K562 (cell line): ENCODE results near the gene LLGL1. TPM values are rescaled to one million over a fixed set of nuclear protein-coding genes. Genes with fewer than 3 reads are reported as not detected.
A peak's percentile ranks its signal among the peaks of the same experiment; 100 is the strongest.

ENCODE experiments used
- FIP1L1 ChIP-seq: fragments of 200-400 bp; formaldehyde crosslinking; IDR thresholded peaks from 2 replicates; pipeline ENCODE4 v1.6.1; 2018; ENCODE audit warnings: mild to moderate bottlenecking, low read depth, low read length; ENCODE audit not compliant: poor library complexity, severe bottlenecking
- POLR2G ChIP-seq: fragments of 200-400 bp; formaldehyde crosslinking; IDR thresholded peaks from 2 replicates; pipeline ENCODE4 v1.6.1; 2017; ENCODE audit warnings: low read depth, mild to moderate bottlenecking, antibody characterized with exemption, low read length, moderate library complexity
- PRMT5 ChIP-seq: sonication (generic); formaldehyde crosslinking; IDR thresholded peaks from 2 replicates; pipeline ENCODE4 v1.5.0; 2020; ENCODE audit warnings: missing genetic modification reagents
- ZNF165 ChIP-seq: fragments of 250-450 bp; sonication (Bioruptor Pico); IDR thresholded peaks from 2 replicates; pipeline ENCODE4 v1.4.0; 2020; ENCODE audit warnings: borderline replicate concordance
- ZNF316 ChIP-seq: fragments of 450-650 bp; IDR thresholded peaks from 2 replicates; pipeline ENCODE4 v1.6.1; 2016
- polyA plus RNA-seq, 8 experiments: library from polyadenylated mRNA; depleted of rRNA in 4 of 8; stranded (reverse) in 5 of 8; unstranded in 3 of 8; fragments of >200 nt; fragmentation: Nextera tagmentation in 2 of 8; fragmentation: Illumina TruSeq in 1 of 8; extraction: Ambion mirVana in 2 of 8; extraction: Trizol in 1 of 8; gene quantifications; 2 replicates each; pipeline versions ENCODE4 v1.2.1 to v1.2.3, GENCODE V29; 2011 to 2014; ENCODE audit warnings: inconsistent platforms in 1 of 8, missing spikeins in 1 of 8
- total RNA-seq, 7 experiments: library from RNA; depleted of rRNA in 6 of 7; stranded (reverse); fragments of >200 nt in 6 of 7; fragmentation: Illumina TruSeq in 2 of 7; extraction: Trizol in 2 of 7; gene quantifications; 2 replicates each; pipeline versions ENCODE4 v1.2.1 to v1.2.3, GENCODE V29; 2011 to 2021; ENCODE audit warnings: low replicate concordance in 1 of 7
- TF ChIP-seq, protein P1 (sequence below): sonication (generic); formaldehyde crosslinking; IDR thresholded peaks from 2 replicates; pipeline ENCODE4 v1.8.0; 2022; ENCODE audit warnings: missing genetic modification reagents, mild to moderate bottlenecking, moderate library complexity, borderline replicate concordance
- TF ChIP-seq, protein P2 (sequence below): sonication (generic); formaldehyde crosslinking; IDR thresholded peaks from 2 replicates; pipeline ENCODE4 v1.8.1; 2022; ENCODE audit warnings: missing genetic modification reagents
- TF ChIP-seq, protein P3 (sequence below): fragments of 250-450 bp; sonication (Bioruptor Pico); IDR thresholded peaks from 2 replicates; pipeline ENCODE4 v1.5.1; 2021; ENCODE audit warnings: mild to moderate bottlenecking

The LLGL1 gene
- total and polyA plus RNA-seq, 9 of the 15 experiments (the other 6 are each of a cell fraction or from before 2014, with no cell fraction given), result 0.11 to 12.9 (median 5.3) TPM; not detected in 1

DNA sequence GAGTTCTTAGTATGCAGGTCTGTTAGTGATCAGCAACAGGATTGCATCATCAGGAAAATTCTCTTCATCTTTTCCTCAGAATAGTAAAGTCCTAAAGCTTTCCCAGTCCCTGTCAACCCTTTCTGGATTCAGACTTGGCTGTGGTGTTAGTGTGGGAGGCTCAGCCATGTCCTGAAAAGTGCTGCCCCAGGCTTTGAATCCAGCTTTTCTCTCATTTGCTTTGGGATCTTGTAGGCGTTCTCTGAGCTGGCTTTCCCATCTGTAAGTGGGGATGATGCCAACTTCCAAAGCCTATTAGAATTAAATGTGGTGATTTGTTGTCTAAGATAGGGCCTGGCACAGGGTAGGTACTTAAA is 38.8 kb upstream of the LLGL1 start (continued):
- TF ChIP-seq, protein P1, sequence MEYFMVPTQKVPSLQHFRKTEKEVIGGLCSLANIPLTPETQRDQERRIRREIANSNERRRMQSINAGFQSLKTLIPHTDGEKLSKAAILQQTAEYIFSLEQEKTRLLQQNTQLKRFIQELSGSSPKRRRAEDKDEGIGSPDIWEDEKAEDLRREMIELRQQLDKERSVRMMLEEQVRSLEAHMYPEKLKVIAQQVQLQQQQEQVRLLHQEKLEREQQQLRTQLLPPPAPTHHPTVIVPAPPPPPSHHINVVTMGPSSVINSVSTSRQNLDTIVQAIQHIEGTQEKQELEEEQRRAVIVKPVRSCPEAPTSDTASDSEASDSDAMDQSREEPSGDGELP (CRISPR knock-in tag), result no peak
- TF ChIP-seq ZNF165 (no peak), ZNF316 (0 out of 2 replicates have a peak, but pooled peaks have one; percentile 0), PRMT5 (no peak), POLR2G (no peak), FIP1L1 (no peak)
- TF ChIP-seq, protein P2, sequence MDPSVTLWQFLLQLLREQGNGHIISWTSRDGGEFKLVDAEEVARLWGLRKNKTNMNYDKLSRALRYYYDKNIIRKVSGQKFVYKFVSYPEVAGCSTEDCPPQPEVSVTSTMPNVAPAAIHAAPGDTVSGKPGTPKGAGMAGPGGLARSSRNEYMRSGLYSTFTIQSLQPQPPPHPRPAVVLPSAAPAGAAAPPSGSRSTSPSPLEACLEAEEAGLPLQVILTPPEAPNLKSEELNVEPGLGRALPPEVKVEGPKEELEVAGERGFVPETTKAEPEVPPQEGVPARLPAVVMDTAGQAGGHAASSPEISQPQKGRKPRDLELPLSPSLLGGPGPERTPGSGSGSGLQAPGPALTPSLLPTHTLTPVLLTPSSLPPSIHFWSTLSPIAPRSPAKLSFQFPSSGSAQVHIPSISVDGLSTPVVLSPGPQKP (CRISPR knock-in tag), result no peak
- TF ChIP-seq, protein P3, sequence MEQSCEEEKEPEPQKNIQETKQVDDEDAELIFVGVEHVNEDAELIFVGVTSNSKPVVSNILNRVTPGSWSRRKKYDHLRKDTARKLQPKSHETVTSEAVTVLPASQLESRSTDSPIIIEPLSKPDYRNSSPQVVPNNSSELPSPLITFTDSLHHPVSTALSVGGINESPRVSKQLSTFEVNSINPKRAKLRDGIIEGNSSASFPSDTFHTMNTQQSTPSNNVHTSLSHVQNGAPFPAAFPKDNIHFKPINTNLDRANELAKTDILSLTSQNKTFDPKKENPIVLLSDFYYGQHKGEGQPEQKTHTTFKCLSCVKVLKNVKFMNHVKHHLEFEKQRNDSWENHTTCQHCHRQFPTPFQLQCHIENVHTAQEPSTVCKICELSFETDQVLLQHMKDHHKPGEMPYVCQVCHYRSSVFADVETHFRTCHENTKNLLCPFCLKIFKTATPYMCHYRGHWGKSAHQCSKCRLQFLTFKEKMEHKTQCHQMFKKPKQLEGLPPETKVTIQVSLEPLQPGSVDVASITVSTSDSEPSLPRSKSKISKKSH (CRISPR knock-in tag), result no peak
- TF ChIP-seq, all 486 proteins: peak for 4
